DND-41 (cell line): ENCODE measurements around the gene CDYL2.

ENCODE experiments used
- ATAC-seq: fragments of 200-7000 bp; cut with Tn5 transposase; 3 replicates; pipeline ENCODE4 v1.9.1; 2021; ENCODE audit warnings: low read depth; ENCODE audit not compliant: insufficient read depth
- DNase-seq: peaks from one replicate; pipeline ENCODE4 v3.0.0-alpha.2; 2020
- H2AFZ ChIP-seq: 2 replicates; pipeline ENCODE4 v1.6.0; 2012; ENCODE audit warnings: low read depth, low read length
- H3K27ac ChIP-seq: 2 replicates; pipeline ENCODE4 v1.5.1; 2012; ENCODE audit warnings: low read length, inconsistent platforms
- H3K27me3 ChIP-seq: fragments of 200-600 bp; sonication (generic); 2 replicates; pipeline ENCODE4 v1.6.0; 2012; ENCODE audit warnings: low read length, mild to moderate bottlenecking, inconsistent platforms; ENCODE audit not compliant: insufficient read depth, poor library complexity
- H3K36me3 ChIP-seq: 2 replicates; pipeline ENCODE4 v1.5.1; 2012; ENCODE audit warnings: low read length, inconsistent platforms; ENCODE audit not compliant: insufficient read depth
- H3K4me1 ChIP-seq: 2 replicates; pipeline ENCODE4 v1.5.1; 2012; ENCODE audit warnings: mild to moderate bottlenecking, low read length; ENCODE audit not compliant: insufficient read depth
- H3K4me2 ChIP-seq: 2 replicates; pipeline ENCODE4 v1.6.0; 2012; ENCODE audit warnings: mild to moderate bottlenecking, moderate library complexity, low read length, inconsistent platforms; ENCODE audit not compliant: insufficient read depth
- H3K4me3 ChIP-seq, 2 experiments: fragments of 200-600 bp in 1 of 2; shearing (Covaris generic) in 1 of 2; 2 replicates each; pipeline ENCODE4 v1.5.1; 2012 to 2016; ENCODE audit warnings: inconsistent platforms in 2 of 2, low read length in 2 of 2, mild to moderate bottlenecking in 2 of 2, low read depth in 1 of 2, moderate library complexity in 1 of 2
- H3K79me2 ChIP-seq: 2 replicates; pipeline ENCODE4 v1.6.0; 2012; ENCODE audit warnings: low read length, inconsistent platforms; ENCODE audit not compliant: insufficient read depth
- H3K9ac ChIP-seq: 2 replicates; pipeline ENCODE4 v1.6.0; 2012; ENCODE audit warnings: low read depth, mild to moderate bottlenecking, inconsistent platforms, low read length, moderate library complexity
- H3K9me3 ChIP-seq: 2 replicates; pipeline ENCODE4 v1.5.1; 2012; ENCODE audit warnings: low read length, moderate library complexity, mild to moderate bottlenecking, inconsistent platforms; ENCODE audit not compliant: insufficient read depth, severe bottlenecking
- H4K20me1 ChIP-seq: 2 replicates; pipeline ENCODE4 v1.6.0; 2012; ENCODE audit warnings: low read length; ENCODE audit not compliant: insufficient read depth
- EZH2 ChIP-seq: IDR thresholded peaks from 3 replicates; pipeline ENCODE4 v1.6.1; 2012; ENCODE audit warnings: borderline replicate concordance, low read depth, mild to moderate bottlenecking, moderate library complexity, low read length, inconsistent platforms; ENCODE audit not compliant: severe bottlenecking
- TF ChIP-seq, protein P1 (sequence below): IDR thresholded peaks from 2 replicates; pipeline ENCODE4 v1.5.1; 2012; ENCODE audit warnings: borderline replicate concordance, low read length, moderate library complexity, mild to moderate bottlenecking; ENCODE audit not compliant: poor library complexity, severe bottlenecking; ENCODE audit errors: extremely low read depth

CDYL2 gene

DNA sequence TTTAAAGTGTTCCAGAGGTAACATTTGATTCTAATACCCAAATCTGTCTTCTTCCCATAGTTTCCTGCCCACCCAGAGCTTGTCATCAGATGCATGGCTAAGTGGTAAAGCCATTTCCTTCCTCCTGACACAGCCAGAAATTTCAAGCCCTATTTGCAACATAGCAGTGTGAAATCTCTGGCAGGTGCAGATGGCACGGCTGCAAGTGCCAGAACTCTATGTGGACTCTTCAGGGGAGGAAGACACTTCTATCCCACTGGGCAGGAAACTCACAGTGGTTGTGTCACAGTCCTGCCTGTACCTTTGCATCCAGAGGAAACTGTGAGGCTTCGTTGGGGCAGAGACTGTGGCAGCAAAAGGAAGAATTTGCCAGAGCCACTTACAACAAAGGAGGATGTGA lies 250.4 kb downstream of the CDYL2 start:
- Histone ChIP-seq H3K4me2 (no peak overlapping the region), H3K79me2 (no peaks in the 10 kb centered on the region), H3K9me3 (no peaks in the 10 kb centered on the region), H4K20me1 (no peaks in the 10 kb centered on the region), H3K36me3 (no peaks in the 10 kb centered on the region), H3K9ac (no peak overlapping the region), H3K4me1 (no peaks in the 10 kb centered on the region), H3K27me3 (peaks cover 7% of the 10 kb centered on the region), H2AFZ (no peak overlapping the region), H3K27ac (no peak overlapping the region), H3K4me3 (no peak overlapping the region)
- ATAC-seq = no peak
- TF ChIP-seq EZH2 = no peak
- TF ChIP-seq, protein P1, sequence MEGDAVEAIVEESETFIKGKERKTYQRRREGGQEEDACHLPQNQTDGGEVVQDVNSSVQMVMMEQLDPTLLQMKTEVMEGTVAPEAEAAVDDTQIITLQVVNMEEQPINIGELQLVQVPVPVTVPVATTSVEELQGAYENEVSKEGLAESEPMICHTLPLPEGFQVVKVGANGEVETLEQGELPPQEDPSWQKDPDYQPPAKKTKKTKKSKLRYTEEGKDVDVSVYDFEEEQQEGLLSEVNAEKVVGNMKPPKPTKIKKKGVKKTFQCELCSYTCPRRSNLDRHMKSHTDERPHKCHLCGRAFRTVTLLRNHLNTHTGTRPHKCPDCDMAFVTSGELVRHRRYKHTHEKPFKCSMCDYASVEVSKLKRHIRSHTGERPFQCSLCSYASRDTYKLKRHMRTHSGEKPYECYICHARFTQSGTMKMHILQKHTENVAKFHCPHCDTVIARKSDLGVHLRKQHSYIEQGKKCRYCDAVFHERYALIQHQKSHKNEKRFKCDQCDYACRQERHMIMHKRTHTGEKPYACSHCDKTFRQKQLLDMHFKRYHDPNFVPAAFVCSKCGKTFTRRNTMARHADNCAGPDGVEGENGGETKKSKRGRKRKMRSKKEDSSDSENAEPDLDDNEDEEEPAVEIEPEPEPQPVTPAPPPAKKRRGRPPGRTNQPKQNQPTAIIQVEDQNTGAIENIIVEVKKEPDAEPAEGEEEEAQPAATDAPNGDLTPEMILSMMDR = no peak
- no peak for DNase-seq

DNA sequence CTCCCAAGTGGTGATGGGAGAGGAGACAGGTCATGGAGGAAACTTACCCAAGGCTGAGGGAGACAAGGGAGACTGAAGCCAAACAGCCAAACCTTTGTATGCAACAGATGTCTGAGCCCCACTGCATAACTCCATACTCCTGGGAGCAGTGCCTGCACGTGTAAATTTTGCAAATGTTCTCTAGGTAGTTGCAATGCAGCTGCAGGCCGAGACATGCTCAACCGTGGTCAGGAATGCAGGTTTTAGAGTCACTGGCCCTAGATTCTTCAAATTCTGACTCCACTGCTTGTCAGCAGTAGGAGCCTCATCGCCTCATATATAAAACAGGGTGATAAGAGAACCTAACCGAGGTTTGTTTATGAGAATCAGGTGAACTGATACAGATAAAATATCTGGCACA lies 252.1 kb downstream of the CDYL2 start:
- H3K9me3 ChIP-seq = no peaks in the 10 kb centered on the region
- no peak overlapping the region for H2AFZ ChIP-seq
- H3K27ac ChIP-seq = no peak overlapping the region
- DNase-seq (no peak), ATAC-seq (no peak)
- TF ChIP-seq EZH2 = no peak
- TF ChIP-seq, protein P1 = no peak
- H4K20me1 ChIP-seq = no peaks in the 10 kb centered on the region
- peaks cover 7% of the 10 kb centered on the region for H3K27me3 ChIP-seq
- H3K79me2 ChIP-seq = no peaks in the 10 kb centered on the region
- H3K4me1 ChIP-seq = no peaks in the 10 kb centered on the region
- H3K36me3 ChIP-seq = no peaks in the 10 kb centered on the region
- no peak overlapping the region for H3K4me2 ChIP-seq
- H3K9ac ChIP-seq = no peak overlapping the region
- no peak overlapping the region for H3K4me3 ChIP-seq
